Eye (tissue), 1 donor: ENCODE measurements around the gene INTS4.
"Not testable (repeated sequence)": the region's sequence is repeated elsewhere in the genome, so short reads cannot be mapped to it uniquely, and the experiment has no call there.

Source experiments
- DNase-seq: peaks from one replicate; pipeline ENCODE4 v3.0.0-alpha.2; 2015

INTS4 gene

DNA sequence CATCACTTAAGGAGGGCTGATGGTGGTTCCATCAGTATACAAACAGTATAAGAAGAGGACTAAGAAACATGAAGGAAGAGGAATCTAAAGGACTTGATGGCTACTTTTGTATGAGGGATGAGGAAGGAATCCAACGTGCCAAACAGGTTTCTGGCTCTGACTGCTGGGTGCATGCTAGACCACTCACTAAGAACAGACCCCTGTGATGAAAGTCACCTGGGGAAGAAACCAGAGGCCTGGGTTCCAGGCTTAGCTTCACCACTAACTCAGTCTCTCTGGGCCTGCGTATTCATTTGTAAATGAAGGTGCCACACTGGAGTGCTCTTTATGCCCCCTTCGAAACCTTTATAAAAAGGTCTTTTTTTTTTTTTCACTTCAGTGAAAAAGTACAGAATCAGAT, 118.4 kb downstream of the INTS4 start:
- DNase-seq: no peak

DNA sequence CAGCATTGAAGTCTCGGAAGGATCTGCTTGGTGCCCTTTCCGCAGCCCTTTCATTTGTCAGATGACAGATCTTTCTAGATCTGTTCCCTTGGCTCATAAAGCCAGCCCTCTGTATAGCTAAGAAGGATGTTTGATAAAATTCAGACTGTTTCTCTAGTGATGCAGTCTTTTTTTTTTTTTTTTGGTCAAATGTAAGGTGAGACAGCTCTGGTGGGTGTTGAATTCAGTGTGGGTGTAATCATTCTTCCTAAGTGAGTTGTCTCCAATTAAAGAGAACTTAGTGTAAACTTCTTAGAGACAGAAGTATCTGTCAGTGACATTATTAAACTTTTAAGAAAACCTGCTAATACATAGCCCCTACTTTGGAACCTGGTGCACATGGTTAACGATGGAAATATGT, 120.3 kb downstream of the INTS4 start:
- DNase-seq: no peak

DNA sequence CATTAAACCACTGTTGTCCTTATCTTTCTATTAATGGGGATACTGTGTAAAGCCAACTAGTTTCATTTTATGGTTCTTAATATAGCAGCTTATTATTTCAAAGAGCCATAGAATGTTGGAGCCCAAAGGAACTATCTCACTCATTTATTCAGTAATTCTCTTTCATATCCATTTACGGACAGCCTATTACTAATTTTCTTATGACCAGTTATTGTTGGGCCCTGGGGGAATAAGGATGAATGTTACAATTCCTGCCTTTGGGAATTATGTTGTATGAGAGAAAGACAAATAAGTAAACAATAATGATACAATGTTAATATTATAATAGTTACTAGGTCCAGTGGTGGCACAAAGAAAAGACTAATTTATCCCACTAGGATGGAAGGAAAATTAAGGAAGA, 121.1 kb downstream of the INTS4 start:
- no peak for DNase-seq

DNA sequence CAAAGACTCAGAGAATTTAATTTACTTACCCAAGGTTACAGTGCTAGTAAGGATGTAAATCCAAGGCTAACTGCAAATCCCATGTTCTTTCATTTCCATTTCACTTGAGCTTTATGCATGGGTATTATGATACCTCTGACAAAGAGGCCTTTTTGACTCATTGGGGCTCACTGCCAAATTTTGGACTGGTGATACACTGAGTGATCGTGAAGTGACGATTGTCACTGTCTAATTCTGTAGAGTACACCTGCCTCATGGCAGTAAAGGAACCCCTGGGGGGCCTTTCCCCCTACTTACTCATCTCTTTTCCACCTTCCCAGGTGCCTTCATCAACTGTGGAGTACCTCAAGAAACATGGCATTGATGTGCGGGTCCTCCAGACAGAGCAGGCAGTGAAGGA, 122.6 kb downstream of the INTS4 start:
- no peak for DNase-seq

DNA sequence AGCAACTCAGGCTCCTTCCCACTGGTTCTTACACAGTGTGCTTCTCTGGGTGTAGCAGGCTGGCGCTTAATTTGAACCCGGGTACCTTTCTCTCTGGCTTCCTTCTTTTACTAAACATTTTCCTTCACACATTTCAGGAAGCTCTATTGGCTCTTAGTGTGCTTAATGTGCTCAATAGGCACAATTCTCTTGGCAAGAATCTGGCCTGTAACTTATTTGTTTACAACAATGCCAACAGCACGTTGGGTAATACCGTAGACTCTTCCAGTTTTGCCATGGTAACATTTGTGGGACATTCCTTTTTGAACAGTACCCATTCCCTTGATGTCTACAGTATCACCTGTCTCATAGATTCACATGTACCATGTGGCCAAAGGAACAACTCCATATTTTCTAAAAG, 125.7 kb downstream of the INTS4 start:
- no peak for DNase-seq

DNA sequence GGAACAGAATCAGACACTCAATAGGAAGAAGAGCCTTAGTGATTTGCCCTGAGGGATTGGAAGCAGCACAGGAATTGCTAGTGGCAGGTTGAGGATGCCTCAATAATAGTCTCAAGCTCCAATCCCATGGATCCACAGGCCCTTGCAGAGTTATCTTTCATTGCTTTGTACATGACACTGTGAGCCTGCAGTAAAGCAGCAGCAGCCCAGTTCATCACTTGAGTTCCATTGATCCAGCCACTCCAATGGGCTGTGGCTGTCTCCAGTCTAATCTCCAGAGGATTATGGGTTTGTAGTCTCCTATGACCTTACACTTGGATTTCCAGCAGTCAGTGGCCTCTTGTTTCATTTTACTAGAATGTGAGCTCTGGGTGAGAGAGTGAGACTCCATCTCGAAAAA, 128.1 kb downstream of the INTS4 start:
- DNase-seq: no peak

DNA sequence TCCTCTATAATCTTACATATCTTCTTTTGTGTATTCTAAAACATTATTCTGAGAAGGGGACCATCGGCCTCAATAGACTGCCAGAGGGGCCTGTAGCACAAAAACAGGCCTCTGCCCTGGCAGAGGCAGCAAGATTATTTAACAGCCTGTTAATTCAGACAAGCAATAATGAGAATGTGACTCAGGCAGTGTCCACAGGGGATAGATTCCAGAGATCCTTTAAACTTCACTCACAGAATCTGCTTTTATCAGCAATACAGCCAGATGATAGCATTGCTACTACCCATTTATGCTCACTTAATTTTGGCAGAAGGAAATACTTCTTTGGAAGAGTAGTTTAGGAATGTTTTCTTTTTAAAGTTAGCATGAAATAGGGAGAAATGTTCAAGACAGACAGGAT, 128.7 kb downstream of the INTS4 start:
- no peak for DNase-seq

DNA sequence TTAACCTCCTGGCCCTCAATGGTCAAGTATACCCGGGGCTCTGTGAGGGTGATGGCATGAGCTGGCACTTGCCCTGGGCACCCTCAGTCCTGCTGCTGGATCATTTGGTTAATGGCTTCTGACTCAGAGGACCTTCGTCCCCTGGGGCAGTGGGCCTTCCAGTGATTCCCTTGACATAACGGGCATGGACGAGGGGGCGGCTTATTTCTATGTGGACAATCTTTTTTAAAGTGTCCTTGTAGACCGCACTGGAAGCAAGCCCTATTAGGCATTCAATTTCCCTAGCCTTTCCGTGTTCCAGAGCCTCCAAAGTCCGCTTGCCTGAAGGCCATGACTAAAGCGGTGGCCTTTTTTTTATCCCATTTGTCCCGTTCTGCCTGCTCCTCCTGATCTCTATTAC, 133.0 kb downstream of the INTS4 start:
- not testable (repeated sequence) for DNase-seq

DNA sequence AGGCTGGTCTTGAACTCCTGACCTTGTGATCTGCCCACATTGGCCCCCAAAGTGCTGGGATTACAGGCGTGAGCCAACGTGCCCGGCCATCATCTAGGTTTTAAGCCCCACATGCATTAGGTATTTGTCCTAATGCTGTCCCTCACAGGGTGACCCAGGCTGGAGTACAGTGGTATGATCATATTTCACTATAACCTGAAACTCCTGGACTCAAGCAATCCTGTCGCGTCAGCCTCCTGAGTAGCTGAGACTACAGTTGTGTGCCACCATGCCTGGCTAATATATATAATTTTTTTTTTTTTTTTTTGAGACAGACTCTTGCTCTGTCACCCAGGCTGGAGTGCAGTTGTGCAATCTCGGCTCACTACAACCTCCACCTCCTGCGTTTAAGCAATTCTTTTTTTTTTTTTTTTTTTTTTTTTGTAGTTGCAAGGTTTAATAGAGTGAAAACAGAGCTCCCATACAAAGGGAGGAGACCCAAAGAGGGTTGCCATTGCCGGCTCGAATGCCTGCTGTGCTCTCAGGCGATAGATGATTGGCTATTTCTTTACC, 136.5 kb downstream of the INTS4 start:
- not testable (repeated sequence) for DNase-seq

DNA sequence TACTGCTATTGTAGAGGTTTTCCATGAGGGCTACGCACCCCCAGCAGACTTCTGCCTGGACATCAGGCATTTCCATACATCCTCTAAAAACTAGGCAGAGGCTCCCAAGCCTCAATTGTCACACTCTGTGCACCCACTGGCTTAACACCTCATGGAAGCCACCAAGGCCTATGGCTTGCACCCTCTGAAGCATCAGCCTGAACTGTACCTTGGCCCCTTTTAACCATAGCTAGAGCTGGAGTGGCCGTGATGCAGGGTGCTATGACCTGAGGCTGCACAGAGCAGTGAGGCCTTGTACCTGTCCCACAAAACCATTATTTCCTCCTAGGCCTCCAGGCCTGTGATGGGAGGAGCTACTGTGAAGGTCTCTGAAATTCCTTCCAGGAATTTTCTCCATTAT, 139.6 kb downstream of the INTS4 start:
- no peak for DNase-seq

DNA sequence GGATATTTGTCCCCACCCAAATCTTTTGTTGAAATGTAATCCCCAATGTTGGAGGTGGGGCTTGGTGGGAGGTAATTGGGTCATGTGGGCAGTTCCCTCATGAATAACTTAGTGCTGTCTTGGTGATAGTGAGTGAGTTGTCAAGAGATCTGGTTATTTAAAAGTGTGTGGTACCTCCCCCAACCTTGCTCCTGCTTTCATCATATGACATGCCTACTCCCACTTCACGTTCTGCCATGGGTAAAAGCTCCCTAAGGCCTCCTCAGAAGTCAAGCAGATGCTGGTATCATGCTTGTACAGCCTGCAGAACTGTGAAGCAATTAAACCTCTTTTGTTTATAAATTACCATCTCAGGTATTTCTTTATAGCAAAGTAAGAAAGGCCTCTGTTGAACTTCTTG, 143.0 kb downstream of the INTS4 start:
- no peak for DNase-seq

DNA sequence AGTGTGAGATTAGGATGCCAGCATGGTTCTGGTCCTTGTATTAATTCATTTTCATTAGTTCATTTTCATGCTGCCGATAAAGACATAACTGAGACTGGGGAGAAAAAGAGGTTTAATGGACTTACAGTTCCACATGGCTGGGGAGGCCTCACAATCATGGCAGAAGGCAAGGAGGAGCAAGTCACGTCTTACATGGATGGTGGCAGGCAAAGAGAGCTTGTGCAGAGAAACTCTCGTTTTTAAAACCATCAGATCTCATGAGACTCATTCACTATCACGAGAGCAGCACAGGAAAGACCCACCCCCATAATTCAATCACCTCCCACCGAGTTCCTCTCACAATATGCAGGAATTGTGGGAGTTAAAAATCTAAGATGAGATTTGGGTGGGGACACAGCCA, 150.8 kb downstream of the INTS4 start:
- DNase-seq: not testable (repeated sequence)

DNA sequence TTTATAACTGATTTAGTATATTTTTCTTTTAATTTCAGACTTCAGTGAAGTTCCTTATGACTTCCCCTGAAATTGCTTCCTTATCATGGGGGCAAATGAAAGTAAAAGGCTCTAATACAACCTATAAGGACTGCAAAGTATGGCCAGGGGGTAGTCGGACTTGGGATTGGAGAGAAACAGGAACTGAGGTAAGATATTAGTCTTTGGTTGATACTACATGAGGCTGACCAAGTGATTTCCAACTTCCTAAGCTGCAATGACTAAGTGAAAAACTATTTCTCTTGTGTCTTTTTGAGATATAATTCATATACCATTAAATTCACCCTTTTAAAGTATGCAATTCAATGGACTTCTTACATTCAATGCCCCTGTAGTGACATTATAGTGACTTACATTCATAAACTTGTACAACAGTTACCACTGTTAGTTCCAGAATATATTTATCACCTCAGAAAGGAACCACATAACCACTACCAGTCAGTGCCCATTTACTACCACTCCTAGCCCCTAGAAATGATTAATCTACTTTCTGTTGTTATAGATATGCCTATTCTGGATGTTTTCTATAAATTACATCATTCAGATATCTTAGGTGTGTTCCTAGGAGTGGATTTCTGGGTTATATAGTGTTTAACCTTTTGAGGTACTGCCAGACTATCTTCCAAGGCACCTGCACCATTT, 151.9 kb downstream of the INTS4 start:
- no peak for DNase-seq

DNA sequence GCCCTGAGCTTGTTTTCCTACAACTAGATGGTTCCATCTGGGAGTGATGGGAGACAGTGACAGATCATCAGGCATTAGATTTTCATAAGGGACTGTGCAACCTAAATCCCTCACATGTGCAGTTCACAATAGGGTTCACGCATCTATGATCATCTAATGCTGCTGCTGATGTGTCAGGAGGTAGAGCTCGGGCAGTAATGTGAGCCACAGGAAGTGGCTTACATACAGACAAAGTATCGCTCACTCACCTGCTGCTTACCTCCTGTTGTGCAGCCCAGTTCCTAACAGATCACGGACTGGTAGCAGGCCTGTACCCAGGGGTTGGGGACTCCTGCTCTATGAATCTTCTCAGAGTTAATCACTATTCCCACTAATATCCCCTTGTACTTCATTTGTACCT, 161.2 kb downstream of the INTS4 start:
- no peak for DNase-seq

DNA sequence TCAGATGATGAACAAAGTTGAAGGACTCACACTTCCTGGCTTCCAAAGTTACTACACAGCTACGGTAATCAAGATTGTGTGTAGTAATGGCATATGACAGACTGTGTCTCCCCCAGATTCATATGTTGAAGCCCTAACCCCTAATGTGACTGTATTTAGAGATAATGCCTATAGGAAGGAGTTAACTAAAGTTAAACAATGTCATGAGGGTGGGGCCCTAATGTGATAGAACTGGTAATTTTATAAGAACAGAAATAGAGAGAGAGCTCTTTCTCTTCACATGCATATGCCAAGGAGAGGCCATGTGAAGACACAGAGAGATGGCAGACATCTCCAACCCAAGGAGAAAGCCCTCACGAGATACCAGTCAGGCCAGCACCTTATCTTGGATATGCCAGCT, 165.5 kb downstream of the INTS4 start:
- no peak for DNase-seq
